Glutamatergic neuron (in vitro differentiated cells): ENCODE data around the gene SDR9C7. TPM values are rescaled to one million over a fixed set of nuclear protein-coding genes. Genes with fewer than 3 reads are reported as not detected.
"Not testable (repeated sequence)": the region's sequence is repeated elsewhere in the genome, so short reads cannot be mapped to it uniquely, and the experiment has no call there.

Experiments
- DNase-seq: peaks from one replicate; pipeline ENCODE4 v3.0.0; 2022
- H3K27ac Mint-ChIP-seq: one replicate; pipeline ENCODE4 v1.8.0; 2020; ENCODE audit warnings: mild to moderate bottlenecking, mixed read lengths, inconsistent platforms; ENCODE audit not compliant: unreplicated experiment
- H3K27me3 Mint-ChIP-seq: one replicate; pipeline ENCODE4 v1.8.0; 2020; ENCODE audit warnings: mild to moderate bottlenecking, moderate library complexity, mixed read lengths, inconsistent platforms; ENCODE audit not compliant: unreplicated experiment
- H3K36me3 Mint-ChIP-seq: one replicate; pipeline ENCODE4 v1.8.0; 2020; ENCODE audit warnings: mild to moderate bottlenecking, mixed read lengths, inconsistent platforms; ENCODE audit not compliant: unreplicated experiment
- H3K4me1 Mint-ChIP-seq: one replicate; pipeline ENCODE4 v1.8.0; 2020; ENCODE audit warnings: mild to moderate bottlenecking, low read depth, mixed read lengths, inconsistent platforms; ENCODE audit not compliant: unreplicated experiment
- H3K4me3 Mint-ChIP-seq: one replicate; pipeline ENCODE4 v1.8.0; 2020; ENCODE audit warnings: mild to moderate bottlenecking, mixed read lengths, inconsistent platforms; ENCODE audit not compliant: unreplicated experiment
- H3K9me3 Mint-ChIP-seq: one replicate; pipeline ENCODE4 v1.8.0; 2020; ENCODE audit warnings: mild to moderate bottlenecking, moderate library complexity, mixed read lengths, inconsistent platforms; ENCODE audit not compliant: unreplicated experiment
- total RNA-seq: library from RNA; stranded (reverse); fragmentation: NEBNext Ultra II Directional; extraction: Animal tissue kit (Norgen Biotek cat#: 25700); gene quantifications from one replicate; pipeline ENCODE4 v1.2.1, GENCODE V29; 2021; ENCODE audit not compliant: unreplicated experiment
- TF ChIP-seq, protein P1 (sequence below): fragments of 200-600 bp; sonication (generic); IDR thresholded peaks from one replicate; pipeline ENCODE4 v1.5.0; 2021; ENCODE audit not compliant: partially characterized antibody, unreplicated experiment

SDR9C7 gene
- total RNA-seq, 1 donor from 2014 or later: 0.39 TPM

DNA sequence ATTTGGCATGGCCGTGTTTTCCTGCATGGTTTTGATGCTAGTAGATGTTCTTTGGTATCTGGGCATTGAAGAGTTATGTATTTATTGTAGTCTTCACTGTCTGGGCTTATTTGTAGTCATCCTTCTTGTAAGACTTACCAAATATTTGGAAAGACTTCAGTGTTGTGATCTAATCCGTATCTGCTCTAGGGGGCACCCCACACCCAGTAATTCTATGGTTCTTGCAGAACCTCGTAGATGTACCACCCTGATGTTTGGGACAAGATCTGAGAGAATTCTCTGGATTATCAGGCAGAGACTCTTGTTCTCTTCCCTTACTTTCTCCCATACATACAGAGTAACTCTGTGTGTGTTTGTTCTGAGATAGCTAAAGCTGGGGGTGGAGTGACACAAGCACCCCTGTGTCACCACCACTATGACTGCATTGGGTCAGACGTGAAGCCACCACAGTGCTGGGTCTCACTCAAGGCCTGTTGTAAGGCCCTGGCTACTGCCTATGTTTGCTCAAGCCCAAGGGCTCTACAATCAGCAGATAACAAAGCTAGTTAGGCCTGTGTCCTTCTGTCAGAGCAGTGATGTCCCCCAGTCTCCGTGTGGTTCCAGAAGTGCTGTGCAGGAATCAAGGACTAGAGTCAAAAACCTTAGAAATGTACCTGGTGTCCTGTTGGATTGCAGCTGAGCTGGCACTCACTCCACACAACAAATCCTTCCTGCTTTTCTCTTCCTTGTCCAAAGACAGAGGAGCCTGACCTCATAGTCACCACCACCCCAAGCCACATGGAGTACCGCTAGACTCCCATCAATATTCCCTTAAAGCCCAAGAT lies 13.6 kb upstream of the SDR9C7 start:
- Mint-ChIP-seq H3K27me3 (peaks cover 4% of the 10 kb centered on the region), H3K4me3 (no peak overlapping the region), H3K27ac (no peak overlapping the region), H3K9me3 (peaks cover 4% of the 10 kb centered on the region), H3K36me3 (peaks cover 8% of the 10 kb centered on the region), H3K4me1 (no peaks in the 10 kb centered on the region)
- DNase-seq: no peak
- TF ChIP-seq, protein P1, sequence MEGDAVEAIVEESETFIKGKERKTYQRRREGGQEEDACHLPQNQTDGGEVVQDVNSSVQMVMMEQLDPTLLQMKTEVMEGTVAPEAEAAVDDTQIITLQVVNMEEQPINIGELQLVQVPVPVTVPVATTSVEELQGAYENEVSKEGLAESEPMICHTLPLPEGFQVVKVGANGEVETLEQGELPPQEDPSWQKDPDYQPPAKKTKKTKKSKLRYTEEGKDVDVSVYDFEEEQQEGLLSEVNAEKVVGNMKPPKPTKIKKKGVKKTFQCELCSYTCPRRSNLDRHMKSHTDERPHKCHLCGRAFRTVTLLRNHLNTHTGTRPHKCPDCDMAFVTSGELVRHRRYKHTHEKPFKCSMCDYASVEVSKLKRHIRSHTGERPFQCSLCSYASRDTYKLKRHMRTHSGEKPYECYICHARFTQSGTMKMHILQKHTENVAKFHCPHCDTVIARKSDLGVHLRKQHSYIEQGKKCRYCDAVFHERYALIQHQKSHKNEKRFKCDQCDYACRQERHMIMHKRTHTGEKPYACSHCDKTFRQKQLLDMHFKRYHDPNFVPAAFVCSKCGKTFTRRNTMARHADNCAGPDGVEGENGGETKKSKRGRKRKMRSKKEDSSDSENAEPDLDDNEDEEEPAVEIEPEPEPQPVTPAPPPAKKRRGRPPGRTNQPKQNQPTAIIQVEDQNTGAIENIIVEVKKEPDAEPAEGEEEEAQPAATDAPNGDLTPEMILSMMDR: no peak

DNA sequence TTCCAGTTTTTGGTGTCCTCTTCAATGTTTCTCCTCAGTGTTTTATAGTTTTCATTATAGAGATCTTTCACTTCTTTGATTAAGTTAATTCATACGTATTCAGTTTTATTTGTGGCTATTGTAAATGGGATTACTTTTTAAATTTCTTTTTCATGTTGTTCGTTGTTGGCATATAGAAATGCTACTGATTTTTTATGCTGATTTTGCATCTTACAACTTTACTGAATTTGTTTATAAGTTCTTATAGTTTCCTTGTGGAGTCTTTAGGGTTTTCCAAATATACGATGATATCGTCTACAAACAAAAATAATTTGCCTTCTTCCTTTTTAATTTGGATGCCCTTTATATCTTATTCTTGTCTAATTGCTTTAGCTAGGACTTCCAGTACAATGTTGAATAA lies 9.7 kb upstream of the SDR9C7 start:
- Mint-ChIP-seq H3K27me3 (peaks cover 9% of the 10 kb centered on the region), H3K4me3 (no peak overlapping the region), H3K9me3 (peaks cover 4% of the 10 kb centered on the region), H3K4me1 (no peaks in the 10 kb centered on the region), H3K27ac (no peak overlapping the region), H3K36me3 (peaks cover 6% of the 10 kb centered on the region)
- TF ChIP-seq, protein P1: no peak
- DNase-seq: no peak

DNA sequence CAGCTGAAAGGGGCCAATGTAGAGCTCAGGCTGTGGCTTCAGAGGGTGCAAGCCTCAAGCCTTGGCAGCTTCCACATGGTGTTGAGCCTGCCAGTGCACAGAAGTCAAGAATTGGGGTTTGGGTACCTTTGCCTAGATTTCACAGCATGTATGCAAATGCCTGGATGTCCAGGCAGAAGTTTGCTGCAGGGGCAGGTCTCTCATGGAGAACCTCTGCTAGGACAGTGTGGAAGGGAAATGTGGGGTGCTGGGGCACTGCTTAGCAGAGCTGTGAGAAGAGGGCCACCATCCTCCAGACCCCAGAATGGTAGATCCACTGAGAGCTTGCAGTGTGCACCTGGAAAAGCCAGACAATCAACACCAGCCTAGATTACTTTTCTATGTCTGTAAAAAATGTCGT lies 9.2 kb upstream of the SDR9C7 start:
- not testable (repeated sequence) for DNase-seq, H3K4me1 Mint-ChIP-seq, H3K36me3 Mint-ChIP-seq

GRCh38 chr12:56941299-56942017 lies 7.2 kb upstream of the SDR9C7 start:
- DNase-seq: no peak
- peaks cover 4% of the 10 kb centered on the region for H3K9me3 Mint-ChIP-seq
- H3K4me3 Mint-ChIP-seq: no peak overlapping the region
- H3K27ac Mint-ChIP-seq: no peak overlapping the region
- peaks cover 6% of the 10 kb centered on the region for H3K36me3 Mint-ChIP-seq
- H3K4me1 Mint-ChIP-seq: no peaks in the 10 kb centered on the region
- TF ChIP-seq, protein P1: no peak
- H3K27me3 Mint-ChIP-seq: peaks cover 5% of the 10 kb centered on the region

More for the DNA sequence above, 9.2 kb upstream of the SDR9C7 start:
- not testable (repeated sequence) for H3K9me3 Mint-ChIP-seq, H3K27me3 Mint-ChIP-seq, H3K27ac Mint-ChIP-seq, H3K4me3 Mint-ChIP-seq

GRCh38 chr12:56940942-56941298 lies 6.7 kb upstream of the SDR9C7 start:
- not testable (repeated sequence) for H3K4me3 Mint-ChIP-seq, H3K36me3 Mint-ChIP-seq, H3K27ac Mint-ChIP-seq

GRCh38 chr12:56935752-56936151 lies 1.5 kb upstream of the SDR9C7 start:
- TF ChIP-seq, protein P1: no peak
- H3K9me3 Mint-ChIP-seq: peaks cover 3% of the 10 kb centered on the region
- no peak overlapping the region for H3K27ac Mint-ChIP-seq
- H3K4me1 Mint-ChIP-seq: peaks cover 1% of the 10 kb centered on the region
- peaks cover 2% of the 10 kb centered on the region for H3K27me3 Mint-ChIP-seq
- no peak overlapping the region for H3K4me3 Mint-ChIP-seq
- no peak for DNase-seq
- peaks cover 4% of the 10 kb centered on the region for H3K36me3 Mint-ChIP-seq

More at GRCh38 chr12:56940942-56941298, 6.7 kb upstream of the SDR9C7 start:
- H3K4me1 Mint-ChIP-seq, H3K27me3 Mint-ChIP-seq, H3K9me3 Mint-ChIP-seq, DNase-seq: not testable (repeated sequence)
